ENCODE results near the gene ASXL1.

ASXL1 gene

DNA sequence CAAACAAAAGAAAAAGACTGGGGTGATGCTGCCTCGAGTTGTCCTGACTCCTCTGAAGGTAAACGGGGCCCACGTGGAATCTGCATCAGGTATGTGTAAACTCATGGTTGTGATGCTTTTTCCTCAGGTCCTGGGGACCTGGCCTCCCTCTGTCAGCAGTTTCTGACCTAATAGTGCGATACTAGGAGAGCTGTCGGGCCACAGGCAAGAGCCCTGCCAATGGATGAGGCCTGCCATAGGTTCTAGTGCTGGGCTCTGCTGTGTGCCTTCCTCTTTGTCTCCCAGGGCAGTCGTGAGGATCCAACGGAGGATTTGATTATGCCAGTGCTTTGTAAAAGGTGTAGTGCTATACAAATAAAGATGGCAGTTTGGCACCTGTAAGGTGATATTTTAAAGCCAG, 71.2 kb downstream of the ASXL1 start (continued):
- no peak for TF ChIP-seq TOX (CRISPR knock-in tag; IDR thresholded peaks at IDR 0.05; ENCODE audit: borderline replicate concordance)

DNA sequence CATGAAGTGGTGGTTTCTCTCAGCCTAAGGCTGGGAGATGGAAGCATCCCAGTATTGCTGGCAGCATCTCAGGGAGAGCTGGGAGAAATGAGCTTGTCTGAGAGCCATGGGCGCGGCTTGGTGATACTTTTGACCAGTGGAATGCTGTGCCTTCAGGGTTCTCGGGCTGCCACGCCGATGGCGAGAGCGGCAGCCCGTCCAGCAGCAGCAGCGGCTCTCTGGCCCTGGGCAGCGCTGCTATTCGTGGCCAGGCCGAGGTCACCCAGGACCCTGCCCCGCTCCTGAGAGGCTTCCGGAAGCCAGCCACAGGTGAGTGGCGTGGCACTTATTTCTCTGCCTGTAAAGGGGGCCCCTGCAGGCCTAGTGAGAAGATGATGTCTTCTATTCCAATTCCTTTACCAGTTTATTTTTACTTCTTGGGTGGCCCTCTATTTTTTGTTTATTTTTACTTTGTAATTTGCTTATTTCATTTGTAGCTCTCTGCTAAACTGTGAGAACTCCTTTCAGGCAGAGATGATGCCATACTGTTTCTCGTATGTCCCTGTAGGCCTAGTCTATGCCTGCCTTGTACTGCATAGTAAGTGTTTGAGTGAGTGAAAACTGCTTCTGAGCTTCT, 71.7 kb downstream of the ASXL1 start:
- TF ChIP-seq ISL1 (CRISPR knock-in tag; IDR thresholded peaks at IDR 0.05) (no peak), ZC3H10 (CRISPR knock-in tag; IDR thresholded peaks at IDR 0.05) (no peak), ZNF8 (CRISPR knock-in tag; IDR thresholded peaks at IDR 0.05) (no peak), ZFP3 (CRISPR knock-in tag; IDR thresholded peaks at IDR 0.05) (no peak), SNAI2 (CRISPR knock-in tag; IDR thresholded peaks at IDR 0.05) (no peak), OSR1 (CRISPR knock-in tag; IDR thresholded peaks at IDR 0.05) (no peak), ZFP30 (CRISPR knock-in tag; IDR thresholded peaks at IDR 0.05) (no peak), CSDC2 (CRISPR knock-in tag; IDR thresholded peaks at IDR 0.05) (no peak), PPARA (CRISPR knock-in tag; IDR thresholded peaks at IDR 0.05; ENCODE audit: borderline replicate concordance) (no peak), ZNF565 (CRISPR knock-in tag; conservative IDR thresholded peaks at IDR 0.05; ENCODE audit: low read depth) (no peak)
- TF ChIP-seq, protein P1, sequence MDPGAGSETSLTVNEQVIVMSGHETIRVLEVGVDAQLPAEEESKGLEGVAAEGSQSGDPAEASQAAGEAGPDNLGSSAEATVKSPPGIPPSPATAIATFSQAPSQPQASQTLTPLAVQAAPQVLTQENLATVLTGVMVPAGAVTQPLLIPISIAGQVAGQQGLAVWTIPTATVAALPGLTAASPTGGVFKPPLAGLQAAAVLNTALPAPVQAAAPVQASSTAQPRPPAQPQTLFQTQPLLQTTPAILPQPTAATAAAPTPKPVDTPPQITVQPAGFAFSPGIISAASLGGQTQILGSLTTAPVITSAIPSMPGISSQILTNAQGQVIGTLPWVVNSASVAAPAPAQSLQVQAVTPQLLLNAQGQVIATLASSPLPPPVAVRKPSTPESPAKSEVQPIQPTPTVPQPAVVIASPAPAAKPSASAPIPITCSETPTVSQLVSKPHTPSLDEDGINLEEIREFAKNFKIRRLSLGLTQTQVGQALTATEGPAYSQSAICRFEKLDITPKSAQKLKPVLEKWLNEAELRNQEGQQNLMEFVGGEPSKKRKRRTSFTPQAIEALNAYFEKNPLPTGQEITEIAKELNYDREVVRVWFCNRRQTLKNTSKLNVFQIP (CRISPR knock-in tag; IDR thresholded peaks at IDR 0.05; ENCODE audit: borderline replicate concordance, low read depth), result no peak
- TF ChIP-seq, protein P2, sequence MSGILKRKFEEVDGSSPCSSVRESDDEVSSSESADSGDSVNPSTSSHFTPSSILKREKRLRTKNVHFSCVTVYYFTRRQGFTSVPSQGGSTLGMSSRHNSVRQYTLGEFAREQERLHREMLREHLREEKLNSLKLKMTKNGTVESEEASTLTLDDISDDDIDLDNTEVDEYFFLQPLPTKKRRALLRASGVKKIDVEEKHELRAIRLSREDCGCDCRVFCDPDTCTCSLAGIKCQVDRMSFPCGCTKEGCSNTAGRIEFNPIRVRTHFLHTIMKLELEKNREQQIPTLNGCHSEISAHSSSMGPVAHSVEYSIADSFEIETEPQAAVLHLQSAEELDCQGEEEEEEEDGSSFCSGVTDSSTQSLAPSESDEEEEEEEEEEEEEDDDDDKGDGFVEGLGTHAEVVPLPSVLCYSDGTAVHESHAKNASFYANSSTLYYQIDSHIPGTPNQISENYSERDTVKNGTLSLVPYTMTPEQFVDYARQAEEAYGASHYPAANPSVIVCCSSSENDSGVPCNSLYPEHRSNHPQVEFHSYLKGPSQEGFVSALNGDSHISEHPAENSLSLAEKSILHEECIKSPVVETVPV (CRISPR knock-in tag; IDR thresholded peaks at IDR 0.05), result no peak
- TF ChIP-seq, protein P3, sequence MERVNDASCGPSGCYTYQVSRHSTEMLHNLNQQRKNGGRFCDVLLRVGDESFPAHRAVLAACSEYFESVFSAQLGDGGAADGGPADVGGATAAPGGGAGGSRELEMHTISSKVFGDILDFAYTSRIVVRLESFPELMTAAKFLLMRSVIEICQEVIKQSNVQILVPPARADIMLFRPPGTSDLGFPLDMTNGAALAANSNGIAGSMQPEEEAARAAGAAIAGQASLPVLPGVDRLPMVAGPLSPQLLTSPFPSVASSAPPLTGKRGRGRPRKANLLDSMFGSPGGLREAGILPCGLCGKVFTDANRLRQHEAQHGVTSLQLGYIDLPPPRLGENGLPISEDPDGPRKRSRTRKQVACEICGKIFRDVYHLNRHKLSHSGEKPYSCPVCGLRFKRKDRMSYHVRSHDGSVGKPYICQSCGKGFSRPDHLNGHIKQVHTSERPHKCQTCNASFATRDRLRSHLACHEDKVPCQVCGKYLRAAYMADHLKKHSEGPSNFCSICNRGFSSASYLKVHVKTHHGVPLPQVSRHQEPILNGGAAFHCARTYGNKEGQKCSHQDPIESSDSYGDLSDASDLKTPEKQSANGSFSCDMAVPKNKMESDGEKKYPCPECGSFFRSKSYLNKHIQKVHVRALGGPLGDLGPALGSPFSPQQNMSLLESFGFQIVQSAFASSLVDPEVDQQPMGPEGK (CRISPR knock-in tag; IDR thresholded peaks at IDR 0.05; ENCODE audit: borderline replicate concordance), result no peak

DNA sequence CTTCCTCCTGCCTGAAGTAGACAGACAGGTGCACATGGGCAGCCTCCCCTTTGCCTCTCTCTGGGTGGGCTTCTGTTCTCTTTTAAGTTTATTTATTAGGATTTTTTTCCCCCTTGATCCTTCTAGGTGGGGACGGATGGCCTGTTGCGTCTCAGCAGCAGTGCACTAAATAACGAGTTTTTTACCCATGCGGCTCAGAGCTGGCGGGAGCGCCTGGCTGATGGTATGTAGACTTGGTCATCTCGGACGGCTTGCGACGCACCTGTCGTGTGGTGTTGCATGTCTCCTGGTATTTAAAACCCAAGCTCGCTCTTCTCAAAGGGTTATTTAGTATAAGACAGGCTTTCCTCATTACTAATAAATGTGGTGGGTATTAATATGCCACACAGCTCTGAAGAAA, 73.3 kb downstream of the ASXL1 start:
- ATAC-seq, result no peak
- TF ChIP-seq ZNF8 (CRISPR knock-in tag; IDR thresholded peaks at IDR 0.05) (no peak), TOX (CRISPR knock-in tag; IDR thresholded peaks at IDR 0.05; ENCODE audit: borderline replicate concordance) (no peak), OSR1 (CRISPR knock-in tag; IDR thresholded peaks at IDR 0.05) (no peak)

More for the DNA sequence above, 71.7 kb downstream of the ASXL1 start:
- no peak for ATAC-seq

DNA sequence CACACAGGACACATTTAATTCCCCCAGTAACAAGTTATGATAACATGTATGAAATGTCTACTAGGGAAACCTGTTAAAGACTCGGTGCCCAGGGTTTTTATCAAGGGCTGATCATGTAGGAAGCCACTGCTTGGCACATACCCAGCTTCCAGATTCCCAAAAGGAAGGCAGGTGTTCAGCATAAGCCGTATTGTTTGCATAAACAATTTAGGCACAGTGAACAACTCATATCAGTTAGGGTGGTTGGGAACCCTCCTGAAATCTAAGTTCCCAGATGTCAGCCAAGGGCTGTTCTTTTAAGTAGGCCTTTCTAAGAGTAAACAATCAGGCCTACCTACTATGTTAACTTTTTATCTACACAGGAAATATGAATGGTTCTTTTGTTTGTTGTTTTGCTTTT, 74.1 kb downstream of the ASXL1 start:
- TF ChIP-seq, protein P4, sequence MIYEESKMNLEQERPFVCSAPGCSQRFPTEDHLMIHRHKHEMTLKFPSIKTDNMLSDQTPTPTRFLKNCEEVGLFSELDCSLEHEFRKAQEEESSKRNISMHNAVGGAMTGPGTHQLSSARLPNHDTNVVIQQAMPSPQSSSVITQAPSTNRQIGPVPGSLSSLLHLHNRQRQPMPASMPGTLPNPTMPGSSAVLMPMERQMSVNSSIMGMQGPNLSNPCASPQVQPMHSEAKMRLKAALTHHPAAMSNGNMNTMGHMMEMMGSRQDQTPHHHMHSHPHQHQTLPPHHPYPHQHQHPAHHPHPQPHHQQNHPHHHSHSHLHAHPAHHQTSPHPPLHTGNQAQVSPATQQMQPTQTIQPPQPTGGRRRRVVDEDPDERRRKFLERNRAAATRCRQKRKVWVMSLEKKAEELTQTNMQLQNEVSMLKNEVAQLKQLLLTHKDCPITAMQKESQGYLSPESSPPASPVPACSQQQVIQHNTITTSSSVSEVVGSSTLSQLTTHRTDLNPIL (CRISPR knock-in tag; IDR thresholded peaks at IDR 0.05; ENCODE audit: low read depth), result no peak
- TF ChIP-seq ZC3H10 (CRISPR knock-in tag; IDR thresholded peaks at IDR 0.05), result no peak
- no peak for TF ChIP-seq TOX (CRISPR knock-in tag; IDR thresholded peaks at IDR 0.05; ENCODE audit: borderline replicate concordance)
- TF ChIP-seq ZNF8 (CRISPR knock-in tag; IDR thresholded peaks at IDR 0.05), result no peak
- TF ChIP-seq ZFP3 (CRISPR knock-in tag; IDR thresholded peaks at IDR 0.05), result no peak
- no peak for TF ChIP-seq RARB (CRISPR knock-in tag; IDR thresholded peaks at IDR 0.05)
- TF ChIP-seq ZNF565 (CRISPR knock-in tag; conservative IDR thresholded peaks at IDR 0.05; ENCODE audit: low read depth), result no peak
- TF ChIP-seq ISL1 (CRISPR knock-in tag; IDR thresholded peaks at IDR 0.05), result no peak
- TF ChIP-seq, protein P5, sequence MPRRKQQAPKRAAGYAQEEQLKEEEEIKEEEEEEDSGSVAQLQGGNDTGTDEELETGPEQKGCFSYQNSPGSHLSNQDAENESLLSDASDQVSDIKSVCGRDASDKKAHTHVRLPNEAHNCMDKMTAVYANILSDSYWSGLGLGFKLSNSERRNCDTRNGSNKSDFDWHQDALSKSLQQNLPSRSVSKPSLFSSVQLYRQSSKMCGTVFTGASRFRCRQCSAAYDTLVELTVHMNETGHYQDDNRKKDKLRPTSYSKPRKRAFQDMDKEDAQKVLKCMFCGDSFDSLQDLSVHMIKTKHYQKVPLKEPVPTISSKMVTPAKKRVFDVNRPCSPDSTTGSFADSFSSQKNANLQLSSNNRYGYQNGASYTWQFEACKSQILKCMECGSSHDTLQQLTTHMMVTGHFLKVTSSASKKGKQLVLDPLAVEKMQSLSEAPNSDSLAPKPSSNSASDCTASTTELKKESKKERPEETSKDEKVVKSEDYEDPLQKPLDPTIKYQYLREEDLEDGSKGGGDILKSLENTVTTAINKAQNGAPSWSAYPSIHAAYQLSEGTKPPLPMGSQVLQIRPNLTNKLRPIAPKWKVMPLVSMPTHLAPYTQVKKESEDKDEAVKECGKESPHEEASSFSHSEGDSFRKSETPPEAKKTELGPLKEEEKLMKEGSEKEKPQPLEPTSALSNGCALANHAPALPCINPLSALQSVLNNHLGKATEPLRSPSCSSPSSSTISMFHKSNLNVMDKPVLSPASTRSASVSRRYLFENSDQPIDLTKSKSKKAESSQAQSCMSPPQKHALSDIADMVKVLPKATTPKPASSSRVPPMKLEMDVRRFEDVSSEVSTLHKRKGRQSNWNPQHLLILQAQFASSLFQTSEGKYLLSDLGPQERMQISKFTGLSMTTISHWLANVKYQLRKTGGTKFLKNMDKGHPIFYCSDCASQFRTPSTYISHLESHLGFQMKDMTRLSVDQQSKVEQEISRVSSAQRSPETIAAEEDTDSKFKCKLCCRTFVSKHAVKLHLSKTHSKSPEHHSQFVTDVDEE (CRISPR knock-in tag; IDR thresholded peaks at IDR 0.05), result no peak
- no peak for TF ChIP-seq ZFP30 (CRISPR knock-in tag; IDR thresholded peaks at IDR 0.05)
- no peak for TF ChIP-seq CSDC2 (CRISPR knock-in tag; IDR thresholded peaks at IDR 0.05)
- no peak for ATAC-seq
